ENCODE measurements around the gene SIRT3.
"Not testable (repeated sequence)": the region's sequence is repeated elsewhere in the genome, so short reads cannot be mapped to it uniquely, and the experiment has no call there.

Gene SIRT3

GRCh38 chr11:238346-238745 lies 2.2 kb upstream of the SIRT3 start:
- not testable (repeated sequence) for DNase-seq

DNA sequence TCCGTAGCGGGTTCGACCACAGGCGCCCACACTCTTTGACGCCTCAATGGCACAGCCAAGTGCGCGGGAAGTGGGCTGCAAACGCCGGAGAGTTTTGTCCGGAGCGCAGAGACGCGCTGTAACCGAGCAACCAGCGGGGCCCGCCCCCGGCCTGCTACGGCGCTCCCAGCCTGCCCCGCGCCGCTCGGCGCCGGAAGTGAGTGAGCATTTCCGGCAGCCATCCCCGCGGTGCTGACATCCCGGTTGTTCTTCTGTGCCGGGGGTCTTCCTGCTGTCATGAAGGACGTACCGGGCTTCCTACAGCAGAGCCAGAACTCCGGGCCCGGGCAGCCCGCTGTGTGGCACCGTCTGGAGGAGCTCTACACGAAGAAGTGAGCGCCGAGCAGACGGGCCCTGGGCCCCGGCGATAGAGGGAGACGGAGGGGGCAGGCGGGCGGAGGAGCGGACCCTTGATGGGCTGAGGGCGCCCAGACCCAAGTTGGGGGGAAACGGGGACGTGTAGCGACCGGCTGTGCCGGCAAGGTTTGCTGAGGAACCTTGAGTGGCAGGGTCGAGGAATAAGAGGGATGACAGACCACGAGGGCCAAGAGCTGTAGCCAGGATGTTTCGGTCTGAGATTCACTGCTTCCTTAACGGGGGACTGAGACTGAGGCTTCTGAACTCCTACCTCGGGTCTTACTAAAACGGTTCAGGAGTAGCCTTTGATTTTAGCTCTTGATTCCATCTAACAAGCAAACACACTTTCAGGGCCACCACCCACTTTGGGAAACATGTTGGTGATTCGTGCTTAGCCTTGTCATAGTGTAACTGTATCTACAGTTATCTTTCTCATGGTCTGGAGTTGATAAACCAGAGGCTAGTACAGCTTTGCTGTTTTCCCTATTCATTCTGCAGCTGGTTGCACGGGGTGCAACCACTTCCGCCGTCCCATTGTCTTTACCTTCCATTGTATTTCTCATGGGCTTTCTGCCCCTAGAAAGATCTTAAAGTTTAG lies 929 bp upstream of the SIRT3 start, which contains the start of gene PSMD13:
Gene PSMD13, plus strand, starts transcription at position 203 of the 994 bp plus-strand sequence. Its CDS starts 74 bp downstream, at position 277.
- peak; percentile 93 for DNase-seq

DNA sequence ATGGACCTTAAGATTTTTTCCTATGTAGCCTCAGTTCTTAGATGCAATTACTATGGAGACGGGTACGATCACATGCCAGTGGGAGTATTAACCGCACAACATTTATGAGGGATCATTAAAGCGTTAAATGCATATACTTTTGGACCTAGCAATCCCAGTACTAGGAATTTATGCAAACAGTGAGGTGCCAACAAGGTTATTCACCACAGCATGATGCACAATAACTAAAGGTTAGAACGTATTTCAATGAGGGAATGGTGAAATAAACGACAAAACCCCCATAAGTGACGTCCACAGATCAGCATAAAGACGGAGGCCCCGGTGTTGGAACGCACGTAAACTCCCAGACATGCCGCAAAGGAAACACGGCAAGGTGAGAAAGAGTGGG lies 539 bp downstream of the SIRT3 start:
- no peak for DNase-seq

GRCh38 chr11:235180-235579 lies 962 bp downstream of the SIRT3 start:
- no peak for DNase-seq

DNA sequence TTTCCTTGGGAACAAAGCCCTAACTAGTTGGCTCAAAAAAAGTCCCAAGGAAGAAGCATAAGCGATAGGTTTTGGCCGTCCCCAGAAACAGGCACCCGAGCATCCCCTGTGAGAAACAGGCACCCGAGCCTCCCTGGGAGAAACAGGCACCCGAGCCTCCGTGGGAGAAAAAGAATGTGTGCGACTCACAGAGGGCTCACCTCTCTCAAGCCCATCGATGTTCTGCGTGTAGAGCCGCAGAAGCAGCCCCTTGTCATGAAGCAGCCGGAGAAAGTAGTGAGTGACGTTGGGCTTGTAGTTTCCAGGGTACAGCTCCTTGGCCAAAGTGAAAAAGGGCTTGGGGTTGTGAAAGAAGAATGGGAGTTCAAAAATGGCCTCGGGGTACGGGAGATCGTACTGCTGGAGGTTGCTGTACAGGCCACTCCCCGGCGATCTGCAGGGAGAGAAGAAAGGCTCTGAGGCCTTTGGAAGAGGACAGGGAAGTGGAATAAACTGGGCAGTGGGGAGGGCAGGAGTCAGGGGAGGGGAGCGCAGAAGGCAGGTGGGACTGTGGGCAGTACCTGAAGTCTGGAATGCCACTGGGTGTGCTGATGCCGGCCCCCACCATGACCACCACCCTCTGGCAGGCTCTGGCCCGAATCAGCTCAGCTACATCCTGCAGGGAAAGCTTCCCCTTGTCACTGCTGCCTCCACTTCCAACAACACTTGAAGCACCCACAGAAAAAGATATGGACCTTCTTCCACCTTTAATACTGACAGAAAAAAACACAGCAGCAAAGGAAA lies 3.2 kb downstream of the SIRT3 start:
- no peak for DNase-seq

GRCh38 chr11:230431-230830 lies 5.7 kb downstream of the SIRT3 start:
- no peak for DNase-seq

GRCh38 chr11:227824-228379 lies 8.2 kb downstream of the SIRT3 start:
- no peak for DNase-seq

- no peak for DNase-seq
Measured at GRCh38 chr11:225734-226453, 10.2 kb downstream of the SIRT3 start.

DNA sequence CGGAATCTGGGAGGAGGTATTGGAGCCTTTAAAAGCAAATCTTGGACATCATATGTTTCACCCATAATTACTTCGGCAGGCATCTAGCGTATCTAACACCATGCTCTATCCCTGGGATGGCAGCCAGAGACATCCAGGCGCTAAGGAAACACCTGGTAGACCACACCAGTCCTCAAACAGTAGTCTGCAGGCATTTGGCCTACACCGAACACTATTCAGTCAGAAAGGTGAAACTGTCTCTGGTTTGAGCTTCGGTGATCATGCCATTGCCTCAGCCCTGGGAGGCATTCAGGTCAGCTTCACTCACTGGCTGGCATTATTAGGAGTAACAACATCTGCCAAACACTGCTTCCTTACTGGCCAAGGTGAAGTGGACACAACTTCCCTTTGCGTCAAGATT lies 11.7 kb downstream of the SIRT3 start:
- no peak for DNase-seq

- DNase-seq = no peak
Measured at GRCh38 chr11:223884-224283, 12.3 kb downstream of the SIRT3 start.

- no peak for DNase-seq
Measured at GRCh38 chr11:223026-223789, 12.9 kb downstream of the SIRT3 start.

GRCh38 chr11:221998-222789 lies 13.9 kb downstream of the SIRT3 start:
- DNase-seq = no peak

GRCh38 chr11:221539-221938 lies 14.6 kb downstream of the SIRT3 start:
- no peak for DNase-seq

GRCh38 chr11:220641-221215 lies 15.4 kb downstream of the SIRT3 start:
- DNase-seq = not testable (repeated sequence)

DNA sequence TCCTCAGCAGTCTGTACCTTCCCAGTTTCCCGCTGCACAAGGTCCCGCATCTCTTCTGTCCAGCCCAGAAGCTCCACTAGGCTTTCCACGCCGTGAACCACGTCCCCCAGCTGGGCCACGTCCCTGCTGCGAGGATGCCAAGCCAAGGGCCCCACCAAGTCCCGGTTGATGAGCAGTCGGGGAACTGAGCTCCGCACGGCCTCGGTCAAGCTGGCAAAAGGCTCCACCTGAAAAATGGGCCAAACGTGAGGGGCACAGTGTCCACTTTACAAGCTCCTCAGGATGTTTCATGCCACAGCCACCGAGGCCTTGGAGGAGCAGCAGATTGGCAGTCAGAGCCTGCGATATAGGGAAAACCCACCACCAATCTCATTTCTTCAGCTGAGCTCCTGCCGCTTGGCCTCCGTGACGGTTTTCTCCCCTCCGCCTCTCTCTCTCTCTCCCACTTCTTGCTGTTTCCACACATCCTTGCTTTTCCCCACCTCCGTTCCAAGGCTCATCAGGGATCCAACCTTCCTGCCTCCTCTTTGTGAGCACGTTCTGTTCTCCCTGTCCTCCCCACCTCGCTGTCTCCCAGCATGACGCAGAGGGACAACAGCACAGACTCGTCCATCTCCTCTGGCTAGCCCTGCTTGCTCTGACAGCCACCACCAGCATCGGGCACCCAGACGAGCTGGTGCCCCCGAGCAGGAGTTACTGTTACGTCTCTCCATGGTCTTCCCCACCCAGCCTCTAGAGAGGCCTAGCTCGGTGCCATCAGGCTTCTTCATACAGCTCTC lies 17.1 kb downstream of the SIRT3 start:
- DNase-seq = no peak

DNA sequence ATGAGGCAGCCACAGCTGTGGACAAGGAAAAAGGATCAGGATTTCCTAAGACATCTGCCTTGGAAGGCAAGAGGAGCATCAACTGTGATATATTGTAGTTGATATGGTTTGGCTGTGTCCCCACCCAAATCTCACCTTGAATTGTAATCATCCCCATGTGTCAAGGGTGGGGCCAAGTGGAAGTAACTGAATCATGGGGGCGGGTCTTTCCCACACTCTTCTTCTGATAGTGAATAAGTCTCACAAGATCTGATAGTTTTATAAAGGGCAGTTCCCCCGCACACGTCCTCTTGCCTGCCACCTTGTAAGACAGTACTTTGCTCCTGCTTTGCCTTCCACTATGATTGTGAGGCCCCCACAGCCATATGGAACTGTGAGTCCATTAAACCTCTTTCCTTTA lies 18.4 kb downstream of the SIRT3 start:
- no peak for DNase-seq

- DNase-seq = no peak
Measured at GRCh38 chr11:216081-216974, 19.8 kb downstream of the SIRT3 start.

DNA sequence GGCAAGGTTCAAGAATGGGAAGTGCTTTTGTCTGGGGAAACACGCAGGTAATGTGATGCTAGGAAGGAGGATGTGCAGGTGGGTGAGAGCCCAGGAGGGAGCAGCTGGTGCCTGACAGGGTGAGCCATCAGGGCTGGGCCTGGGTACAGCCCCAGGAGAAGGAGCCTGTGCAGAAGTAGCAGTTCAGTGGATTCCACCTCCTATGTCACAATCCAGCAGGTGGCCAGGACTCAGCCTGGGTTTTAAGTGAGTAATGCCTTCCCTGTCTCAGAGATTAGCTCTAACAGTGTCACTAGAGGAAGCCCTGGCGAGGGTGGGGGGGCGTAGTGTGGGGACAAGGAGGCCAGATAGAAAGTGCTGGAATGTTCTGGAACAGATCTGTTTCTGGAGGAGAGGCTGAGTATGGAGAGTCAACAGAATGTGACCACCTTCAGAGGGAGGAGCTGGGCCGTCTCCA lies 20.5 kb downstream of the SIRT3 start:
- DNase-seq = no peak

GRCh38 chr11:214083-214482 lies 22.1 kb downstream of the SIRT3 start:
- no peak for DNase-seq

Measured in femur (tissue), 1 donor.